B cell (primary cell): ENCODE results near the gene TBX2.

Source experiments
- CTCF ChIP-seq: fragments of 200-600 bp; IDR thresholded peaks from one replicate; pipeline ENCODE4 v1.8.0; 2022; ENCODE audit warnings: antibody characterized with exemption, mild to moderate bottlenecking
- EZH2 ChIP-seq: IDR thresholded peaks from 2 replicates; pipeline ENCODE4 v1.6.1; 2012; ENCODE audit warnings: borderline replicate concordance, low read depth, mild to moderate bottlenecking, moderate library complexity, low read length; ENCODE audit not compliant: insufficient read depth, poor library complexity, severe bottlenecking

GRCh38 chr17:61372436-61372835 lies 27.2 kb upstream of the TBX2 start:
- TF ChIP-seq CTCF (no peak), EZH2 (no peak)
